ENCODE results near the gene TM9SF2.

DNA sequence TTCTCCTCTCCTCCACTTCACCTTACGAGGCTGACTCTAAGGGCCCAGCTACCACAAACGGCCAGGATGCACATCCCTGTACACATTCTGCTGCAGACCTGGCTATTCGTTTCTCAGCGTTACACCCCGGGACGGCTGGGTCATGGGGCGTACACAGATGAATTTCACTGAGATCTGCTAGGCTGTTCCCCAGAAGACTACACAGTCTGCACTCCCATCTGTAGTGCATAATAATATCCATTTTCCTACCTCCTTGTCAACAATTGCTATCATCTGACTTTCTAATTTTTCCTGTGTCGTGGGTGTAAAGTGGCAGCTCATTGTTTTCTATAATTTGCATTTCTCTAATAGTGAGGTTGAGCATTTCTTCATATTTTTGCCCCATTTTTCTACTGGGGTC is 85.7 kb downstream of the TM9SF2 start:
- TF ChIP-seq EZH2 (IDR thresholded peaks at IDR 0.05; ENCODE audit: insufficient read depth, low read length) = no peak
- TF ChIP-seq, protein P1, sequence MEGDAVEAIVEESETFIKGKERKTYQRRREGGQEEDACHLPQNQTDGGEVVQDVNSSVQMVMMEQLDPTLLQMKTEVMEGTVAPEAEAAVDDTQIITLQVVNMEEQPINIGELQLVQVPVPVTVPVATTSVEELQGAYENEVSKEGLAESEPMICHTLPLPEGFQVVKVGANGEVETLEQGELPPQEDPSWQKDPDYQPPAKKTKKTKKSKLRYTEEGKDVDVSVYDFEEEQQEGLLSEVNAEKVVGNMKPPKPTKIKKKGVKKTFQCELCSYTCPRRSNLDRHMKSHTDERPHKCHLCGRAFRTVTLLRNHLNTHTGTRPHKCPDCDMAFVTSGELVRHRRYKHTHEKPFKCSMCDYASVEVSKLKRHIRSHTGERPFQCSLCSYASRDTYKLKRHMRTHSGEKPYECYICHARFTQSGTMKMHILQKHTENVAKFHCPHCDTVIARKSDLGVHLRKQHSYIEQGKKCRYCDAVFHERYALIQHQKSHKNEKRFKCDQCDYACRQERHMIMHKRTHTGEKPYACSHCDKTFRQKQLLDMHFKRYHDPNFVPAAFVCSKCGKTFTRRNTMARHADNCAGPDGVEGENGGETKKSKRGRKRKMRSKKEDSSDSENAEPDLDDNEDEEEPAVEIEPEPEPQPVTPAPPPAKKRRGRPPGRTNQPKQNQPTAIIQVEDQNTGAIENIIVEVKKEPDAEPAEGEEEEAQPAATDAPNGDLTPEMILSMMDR (IDR thresholded peaks at IDR 0.05; ENCODE audit: insufficient read depth, low read depth, low read length) = no peak

Data from astrocyte (in vitro differentiated cells and primary cell).